Urinary bladder (tissue), 4 donors: Measurements from ENCODE around the gene PLAC8. TPM values are rescaled to one million over a fixed set of nuclear protein-coding genes. Genes with fewer than 3 reads are reported as not detected.
"Not testable (repeated sequence)": the region's sequence is repeated elsewhere in the genome, so short reads cannot be mapped to it uniquely, and the experiment has no call there.

Experiments
- DNase-seq: peaks from one replicate; pipeline ENCODE4 v3.0.0-alpha.2; 2015; ENCODE audit errors: extremely low spot score
- H3K27ac ChIP-seq: one replicate; pipeline ENCODE4 v1.5.1; 2013; ENCODE audit warnings: low read depth, mild to moderate bottlenecking, moderate library complexity
- H3K36me3 ChIP-seq: one replicate; pipeline ENCODE4 v1.6.1; 2013; ENCODE audit warnings: mild to moderate bottlenecking, moderate library complexity; ENCODE audit not compliant: insufficient read depth
- H3K4me1 ChIP-seq: one replicate; pipeline ENCODE4 v1.6.1; 2013; ENCODE audit warnings: mild to moderate bottlenecking, moderate library complexity; ENCODE audit not compliant: insufficient read depth
- H3K4me3 ChIP-seq: one replicate; pipeline ENCODE4 v1.5.1; 2013; ENCODE audit warnings: low read depth, low read length
- WGBS: extraction: QIAGEN DNeasy Blood & Tissue Kit; methylation state at CpG from one replicate; pipeline ENCODE4 v1.1.7; 2013; 5-methylcytosine and 5-hydroxymethylcytosine counted together
- polyA plus RNA-seq: library from polyadenylated mRNA; stranded (reverse); fragments of 200-250 nt; gene quantifications from one replicate; pipeline ENCODE4 v1.2.3, GENCODE V29; 2013
- total RNA-seq: library from RNA; depleted of rRNA; stranded (reverse); fragments of >200 nt; gene quantifications from one replicate; pipeline ENCODE4 v1.2.3, GENCODE V29; 2014
- donor health status: healthy with polysubstance abuse.
- donor health status: healthy.

Gene PLAC8
- total and polyA plus RNA-seq, 2 donors = 3.5 to 4.0 TPM

- no peaks in the 10 kb centered on the region for H3K36me3 ChIP-seq
- WGBS = 79% methylated on average over 9 of the region's 9 CpGs
- DNase-seq = no peak
Measured at GRCh38 chr4:83125738-83126141, 11.2 kb upstream of the PLAC8 start.

DNA sequence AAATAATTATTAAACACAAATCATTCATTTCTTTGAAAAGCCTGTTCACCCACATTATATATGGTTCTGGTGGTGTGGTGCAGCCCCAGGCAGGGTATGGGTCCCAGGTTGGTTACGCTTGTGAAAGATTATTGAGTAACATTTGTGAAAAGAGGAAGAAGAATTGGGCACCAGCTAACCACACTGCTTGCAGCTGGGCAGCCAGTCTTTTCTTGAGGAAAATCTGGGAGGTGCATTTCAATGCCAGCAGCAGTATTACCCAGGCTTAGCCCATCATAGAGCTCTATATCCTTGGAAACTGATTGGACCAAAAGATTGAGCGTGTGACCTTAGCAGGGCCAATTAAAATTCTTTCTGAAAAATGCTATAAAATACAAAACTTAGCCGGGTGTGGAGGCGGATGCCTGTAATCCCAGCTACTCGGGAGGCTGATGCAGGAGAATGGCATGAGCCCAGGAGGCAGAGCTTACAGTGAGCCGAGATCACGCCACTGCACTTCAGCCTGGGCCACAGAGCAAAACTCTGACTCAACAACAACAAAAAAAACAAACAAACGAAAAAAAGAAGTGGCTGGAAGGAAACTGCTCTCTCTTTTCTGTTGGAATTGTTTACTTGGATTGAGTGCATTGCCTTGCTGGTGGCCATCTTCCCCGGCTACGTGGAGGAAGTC lies 9.7 kb upstream of the PLAC8 start:
- no peak overlapping the region for H3K4me3 ChIP-seq
- H3K27ac ChIP-seq = no peak overlapping the region
- no peaks in the 10 kb centered on the region for H3K36me3 ChIP-seq
- no peak for DNase-seq
- H3K4me1 ChIP-seq = no peaks in the 10 kb centered on the region
- 77% methylated on average over 10 of the region's 10 CpGs for WGBS

More at GRCh38 chr4:83125738-83126141, 11.2 kb upstream of the PLAC8 start:
- Histone ChIP-seq H3K27ac (no peak overlapping the region), H3K4me3 (no peak overlapping the region), H3K4me1 (no peaks in the 10 kb centered on the region)

DNA sequence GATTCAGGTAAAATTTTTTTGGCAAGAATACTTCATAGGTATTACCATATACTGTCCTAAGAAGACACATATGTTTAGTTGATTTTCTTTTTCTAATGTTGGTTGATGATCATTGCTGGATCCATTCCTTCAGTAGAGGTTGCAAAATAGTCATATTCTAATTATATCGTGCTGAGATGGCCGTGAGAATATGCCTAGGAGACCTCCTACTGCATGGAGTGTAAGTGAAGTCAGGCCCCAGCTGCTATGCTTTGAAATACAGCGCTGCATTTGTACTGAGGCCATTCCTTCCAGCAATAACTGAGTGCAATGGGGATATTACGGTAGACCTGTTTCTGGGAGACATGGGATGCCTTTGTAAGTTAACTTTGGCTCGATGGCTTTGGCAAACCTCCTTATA lies 6.7 kb upstream of the PLAC8 start:
- no peak for DNase-seq
- no peaks in the 10 kb centered on the region for H3K4me1 ChIP-seq
- WGBS = 87% methylated on average over 5 of the region's 5 CpGs

DNA sequence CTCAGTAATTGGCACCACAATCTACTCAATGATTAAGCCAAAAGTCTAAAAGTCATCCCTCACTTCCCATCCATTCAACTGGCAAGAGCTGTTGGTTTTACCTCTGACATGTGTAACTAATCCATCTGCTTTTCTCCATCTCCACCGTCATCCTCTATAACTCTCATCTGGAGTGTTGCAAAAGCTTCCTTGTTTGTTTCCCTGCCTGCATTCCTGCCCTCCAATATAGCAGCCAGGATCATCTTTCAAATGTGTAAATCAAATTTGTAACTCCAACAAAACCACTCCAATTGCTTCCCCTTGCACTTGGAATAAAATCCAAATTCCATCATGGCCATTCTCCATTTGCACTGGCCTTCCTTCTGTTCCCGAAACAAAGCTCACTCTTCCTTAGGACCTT lies 4.3 kb upstream of the PLAC8 start:
- H3K4me3 ChIP-seq = no peak overlapping the region
- no peak for DNase-seq
- no peak overlapping the region for H3K27ac ChIP-seq
- 69% methylated on average over 2 of the region's 2 CpGs for WGBS
- H3K4me1 ChIP-seq = no peaks in the 10 kb centered on the region
- no peaks in the 10 kb centered on the region for H3K36me3 ChIP-seq

More for the DNA sequence above, 6.7 kb upstream of the PLAC8 start:
- Histone ChIP-seq H3K4me3 (no peak overlapping the region), H3K27ac (no peak overlapping the region), H3K36me3 (no peaks in the 10 kb centered on the region)

GRCh38 chr4:83115656-83116285 lies 1.2 kb upstream of the PLAC8 start:
- Histone ChIP-seq H3K27ac (no peak overlapping the region), H3K4me3 (no peak overlapping the region), H3K4me1 (no peaks in the 10 kb centered on the region), H3K36me3 (no peaks in the 10 kb centered on the region)
- 73% methylated on average over 8 of the region's 8 CpGs for WGBS
- no peak for DNase-seq

DNA sequence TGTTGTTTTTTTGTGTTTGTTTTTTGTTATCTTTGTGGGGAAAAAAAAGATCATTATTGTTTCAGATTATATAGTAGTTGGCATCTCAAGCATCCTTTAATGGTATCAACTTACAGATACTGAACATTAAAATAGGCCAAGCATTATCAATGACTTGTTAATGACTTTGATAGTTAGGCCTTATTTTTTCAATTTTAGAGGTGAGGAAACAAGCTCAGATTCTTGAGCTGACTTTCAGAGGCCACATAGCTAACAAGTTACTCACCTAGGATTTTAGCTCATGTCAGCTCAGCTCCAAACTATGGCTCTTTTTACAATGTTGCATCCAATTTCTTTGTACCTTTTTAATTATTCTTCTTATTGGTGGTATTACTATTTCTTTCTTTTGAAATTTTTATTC lies 471 bp upstream of the PLAC8 start:
- Histone ChIP-seq H3K4me1 (no peaks in the 10 kb centered on the region), H3K4me3 (no peak overlapping the region), H3K27ac (peak overlapping the region; percentile 19), H3K36me3 (no peaks in the 10 kb centered on the region)
- DNase-seq = no peak

GRCh38 chr4:83113429-83113786 lies 1.1 kb downstream of the PLAC8 start:
- Histone ChIP-seq H3K36me3 (no peaks in the 10 kb centered on the region), H3K4me1 (no peaks in the 10 kb centered on the region), H3K4me3 (no peak overlapping the region), H3K27ac (no peak overlapping the region)
- no peak for DNase-seq
- WGBS = 42% methylated on average over 3 of the region's 3 CpGs

GRCh38 chr4:83112678-83113428 lies 1.7 kb downstream of the PLAC8 start:
- no peak for DNase-seq
- 82% methylated on average over 16 of the region's 16 CpGs for WGBS
- H3K4me1 ChIP-seq = no peaks in the 10 kb centered on the region
- no peak overlapping the region for H3K27ac ChIP-seq
- no peaks in the 10 kb centered on the region for H3K36me3 ChIP-seq
- H3K4me3 ChIP-seq = no peak overlapping the region

DNA sequence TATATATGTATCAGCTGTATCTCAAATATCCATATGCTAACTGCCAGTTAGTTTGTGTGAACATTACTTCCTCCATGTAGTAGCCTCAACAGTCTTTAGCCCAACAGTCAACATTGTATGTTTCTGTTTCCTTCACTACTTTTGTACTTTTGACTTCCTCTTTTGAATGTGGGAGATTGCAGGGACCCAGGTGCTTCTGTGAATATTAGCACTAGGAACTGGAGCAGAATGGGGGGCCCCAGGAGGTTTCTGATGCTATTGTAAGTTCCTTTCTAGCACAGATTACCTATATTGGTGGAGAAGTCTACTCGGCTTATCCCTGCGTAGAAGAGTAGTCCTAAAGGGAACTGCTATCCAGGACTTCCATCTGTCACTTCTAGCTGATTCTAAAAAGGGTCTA lies 2.3 kb downstream of the PLAC8 start:
- 88% methylated on average over 2 of the region's 2 CpGs for WGBS
- H3K27ac ChIP-seq = no peak overlapping the region
- H3K36me3 ChIP-seq = no peaks in the 10 kb centered on the region
- H3K4me1 ChIP-seq = no peaks in the 10 kb centered on the region
- DNase-seq = no peak
- H3K4me3 ChIP-seq = no peak overlapping the region

DNA sequence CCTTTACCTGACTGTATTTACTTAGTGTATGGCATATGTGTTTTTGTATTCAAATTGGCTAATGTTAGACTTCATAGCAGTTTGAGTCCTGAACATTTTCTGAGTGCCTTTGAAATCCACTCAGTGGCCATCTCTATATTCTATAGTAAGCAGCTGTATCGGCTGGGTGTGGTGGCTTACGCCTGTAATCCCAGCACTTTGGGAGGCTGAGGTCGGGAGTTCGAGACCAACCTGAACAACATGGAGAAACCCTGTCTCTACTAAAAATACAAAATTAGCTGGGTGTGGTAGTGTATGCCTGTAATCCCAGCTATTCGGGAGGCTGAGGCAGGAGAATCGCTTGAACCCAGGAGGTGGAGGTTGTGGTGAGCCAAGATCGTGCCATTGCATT lies 2.8 kb downstream of the PLAC8 start:
- H3K4me3 ChIP-seq, H3K4me1 ChIP-seq, H3K36me3 ChIP-seq, H3K27ac ChIP-seq, DNase-seq: not testable (repeated sequence)
- WGBS = 89% methylated on average over 7 of the region's 7 CpGs

DNA sequence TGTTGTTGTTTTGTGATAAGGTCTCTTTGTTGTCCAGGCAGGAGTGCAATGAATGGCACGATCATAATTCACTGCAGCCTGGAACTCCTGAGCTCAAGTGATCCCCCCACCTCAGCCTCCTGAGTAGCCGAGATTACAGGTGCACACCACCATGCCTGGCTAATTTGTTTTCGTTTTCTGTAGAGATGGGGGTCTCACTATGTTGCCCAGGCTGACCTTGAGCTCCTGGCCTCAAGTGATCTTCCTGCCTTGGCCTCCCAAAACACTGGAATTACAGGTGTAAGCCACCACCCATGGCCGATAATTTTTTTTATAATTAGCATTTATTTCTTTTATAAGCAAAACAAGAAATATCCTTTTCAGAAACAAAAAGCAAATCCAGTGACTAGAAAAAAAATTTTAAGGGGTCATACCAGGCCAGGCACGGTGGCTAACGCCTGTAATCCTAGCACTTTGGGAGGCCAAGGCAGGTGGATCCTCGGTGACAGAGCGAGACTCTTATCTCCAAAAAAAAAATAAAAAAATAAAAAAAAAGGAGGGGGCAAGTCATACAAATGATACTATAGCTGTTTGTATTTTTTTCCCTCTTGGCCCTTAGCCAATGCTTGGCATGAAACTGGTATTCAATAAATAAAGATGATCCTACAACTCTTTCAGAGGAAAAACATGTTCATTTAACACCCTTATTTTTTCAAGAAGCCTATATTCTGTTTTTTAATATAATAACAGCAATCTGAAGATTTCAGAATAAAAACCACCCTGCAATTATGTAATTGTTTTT lies 3.4 kb downstream of the PLAC8 start:
- Histone ChIP-seq H3K4me3 (no peak overlapping the region), H3K36me3 (no peaks in the 10 kb centered on the region), H3K27ac (no peak overlapping the region), H3K4me1 (no peaks in the 10 kb centered on the region)
- DNase-seq = no peak
- 79% methylated on average over 8 of the region's 8 CpGs for WGBS

DNA sequence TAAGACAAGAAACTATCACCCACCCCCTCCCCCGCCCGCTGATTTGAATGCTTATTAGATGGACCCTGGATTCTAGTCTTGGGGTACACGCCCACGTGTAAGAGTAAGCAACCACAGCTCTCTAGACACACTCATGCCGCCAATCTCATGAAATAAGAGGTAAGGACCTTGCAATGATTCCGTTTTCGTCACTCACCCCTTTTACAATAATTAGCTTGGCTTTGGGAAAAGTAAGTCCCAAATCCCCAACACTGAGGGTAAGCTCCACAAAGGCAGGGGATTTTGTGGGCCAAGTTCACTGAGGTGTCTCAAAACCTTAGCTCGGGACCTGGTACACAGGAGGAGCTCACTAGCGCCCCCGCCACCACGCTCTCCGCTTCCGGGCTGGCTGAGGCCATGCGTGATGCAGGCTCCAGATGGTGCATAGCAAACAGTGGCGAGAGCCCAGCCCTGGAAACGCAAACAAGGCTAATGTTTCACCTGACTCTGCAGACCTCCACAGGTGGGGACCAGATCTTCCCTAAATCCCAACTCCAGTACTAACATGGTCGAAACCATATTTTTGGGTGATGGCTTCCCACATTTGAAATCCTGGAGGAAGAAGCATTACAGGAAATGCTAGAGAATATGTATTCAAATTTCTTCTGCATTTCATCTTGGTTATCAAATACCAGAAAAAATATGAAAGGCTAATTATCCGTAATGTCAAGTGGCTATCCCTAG lies 4.1 kb downstream of the PLAC8 start:
- Histone ChIP-seq H3K27ac (no peak overlapping the region), H3K36me3 (no peaks in the 10 kb centered on the region), H3K4me3 (peak overlapping the region; percentile 49), H3K4me1 (no peaks in the 10 kb centered on the region)
- 4% methylated on average over 18 of the region's 18 CpGs for WGBS
- peak; percentile 64 for DNase-seq
